Measurements from ENCODE around the gene CXCL12. TPM values are rescaled to one million over a fixed set of nuclear protein-coding genes. Genes with fewer than 3 reads are reported as not detected.

Gene CXCL12
- total RNA-seq, 1 experiment from 2014 or later: 0.47 TPM

GRCh38 chr10:44373341-44373995 lies 11.4 kb downstream of the CXCL12 start:
- H3K9ac ChIP-seq (ENCODE audit: low read length): no peak overlapping the region
- ChIA-PET CTCF (no interaction called here), POLR2A (no interaction called here), RAD21 (ENCODE audit: low non-redundant PET in 1 of 2, low total read pairs in 2 of 2, uncharacterized antibody in 2 of 2, unreplicated experiment in 2 of 2) (no interaction called here)
- H3K9me3 ChIP-seq (ENCODE audit: control insufficient read depth in 1 of 2, insufficient read depth in 1 of 2, low read depth in 1 of 2, low read length in 2 of 2): no peaks in the 10 kb centered on the region
- H3K9me2 ChIP-seq (ENCODE audit: insufficient read depth): no peaks in the 10 kb centered on the region
- DNase-seq (ENCODE audit: low read depth, low spot score): no peak
- H3K4me1 ChIP-seq (ENCODE audit: control insufficient read depth in 1 of 2, insufficient read depth in 2 of 2, low read length in 2 of 2): no peaks in the 10 kb centered on the region
- H3K79me2 ChIP-seq (ENCODE audit: insufficient read depth, low read length): no peaks in the 10 kb centered on the region
- H2AFZ ChIP-seq (ENCODE audit: low read depth, low read length, poor library complexity, severe bottlenecking): no peak overlapping the region
- H3K4me3 ChIP-seq (replicated peaks in 1 of 2; ENCODE audit: low read depth in 1 of 2, low read length in 2 of 2): no peak overlapping the region
- no peaks in the 10 kb centered on the region for H4K20me1 ChIP-seq (ENCODE audit: insufficient read depth)
- no peaks in the 10 kb centered on the region for H3K36me3 ChIP-seq (ENCODE audit: control insufficient read depth in 1 of 2, insufficient read depth in 2 of 2, low read length in 2 of 2)
- no TSS peak for BruUV-seq (replicated peaks)
- no peak overlapping the region for H3K27ac ChIP-seq (ENCODE audit: low read depth, low read length)
- TF ChIP-seq ZFX (IDR thresholded peaks at IDR 0.05) (no peak), YY1 (IDR thresholded peaks at IDR 0.05; ENCODE audit: extremely low read depth, insufficient replicate concordance, low read depth, low read length) (no peak), ELF1 (IDR thresholded peaks at IDR 0.05; ENCODE audit: borderline replicate concordance, low read depth) (no peak), ZNF274 (IDR thresholded peaks at IDR 0.05; ENCODE audit: low read depth, low read length) (no peak), POLR2AphosphoS5 (IDR thresholded peaks at IDR 0.05; ENCODE audit: low read depth, low read length) (no peak), SRF (IDR thresholded peaks at IDR 0.05; ENCODE audit: low read depth) (no peak), SP1 (IDR thresholded peaks at IDR 0.05; ENCODE audit: low read depth) (no peak), SIN3A (IDR thresholded peaks at IDR 0.05; ENCODE audit: low read depth) (no peak), CEBPB (IDR thresholded peaks at IDR 0.05; ENCODE audit: low read depth) (no peak), CBX3 (IDR thresholded peaks at IDR 0.05; ENCODE audit: low read depth) (no peak), JUND (IDR thresholded peaks at IDR 0.05) (no peak), TCF7L2 (IDR thresholded peaks at IDR 0.05; ENCODE audit: borderline replicate concordance, extremely low read depth, insufficient read depth, insufficient read length) (no peak), EZH2phosphoT487 (IDR thresholded peaks at IDR 0.05; ENCODE audit: borderline replicate concordance) (no peak)
- TF ChIP-seq, protein P1, sequence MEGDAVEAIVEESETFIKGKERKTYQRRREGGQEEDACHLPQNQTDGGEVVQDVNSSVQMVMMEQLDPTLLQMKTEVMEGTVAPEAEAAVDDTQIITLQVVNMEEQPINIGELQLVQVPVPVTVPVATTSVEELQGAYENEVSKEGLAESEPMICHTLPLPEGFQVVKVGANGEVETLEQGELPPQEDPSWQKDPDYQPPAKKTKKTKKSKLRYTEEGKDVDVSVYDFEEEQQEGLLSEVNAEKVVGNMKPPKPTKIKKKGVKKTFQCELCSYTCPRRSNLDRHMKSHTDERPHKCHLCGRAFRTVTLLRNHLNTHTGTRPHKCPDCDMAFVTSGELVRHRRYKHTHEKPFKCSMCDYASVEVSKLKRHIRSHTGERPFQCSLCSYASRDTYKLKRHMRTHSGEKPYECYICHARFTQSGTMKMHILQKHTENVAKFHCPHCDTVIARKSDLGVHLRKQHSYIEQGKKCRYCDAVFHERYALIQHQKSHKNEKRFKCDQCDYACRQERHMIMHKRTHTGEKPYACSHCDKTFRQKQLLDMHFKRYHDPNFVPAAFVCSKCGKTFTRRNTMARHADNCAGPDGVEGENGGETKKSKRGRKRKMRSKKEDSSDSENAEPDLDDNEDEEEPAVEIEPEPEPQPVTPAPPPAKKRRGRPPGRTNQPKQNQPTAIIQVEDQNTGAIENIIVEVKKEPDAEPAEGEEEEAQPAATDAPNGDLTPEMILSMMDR (IDR thresholded peaks at IDR 0.05 in 2 of 3, conservative IDR thresholded peaks at IDR 0.05 in 1 of 3; ENCODE audit: borderline replicate concordance in 1 of 3, insufficient read depth in 1 of 3, low read depth in 2 of 3, low read length in 2 of 3): no peak
- TF ChIP-seq, protein P2, sequence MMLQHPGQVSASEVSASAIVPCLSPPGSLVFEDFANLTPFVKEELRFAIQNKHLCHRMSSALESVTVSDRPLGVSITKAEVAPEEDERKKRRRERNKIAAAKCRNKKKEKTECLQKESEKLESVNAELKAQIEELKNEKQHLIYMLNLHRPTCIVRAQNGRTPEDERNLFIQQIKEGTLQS (IDR thresholded peaks at IDR 0.05): no peak
- TF ChIP-seq, protein P3, sequence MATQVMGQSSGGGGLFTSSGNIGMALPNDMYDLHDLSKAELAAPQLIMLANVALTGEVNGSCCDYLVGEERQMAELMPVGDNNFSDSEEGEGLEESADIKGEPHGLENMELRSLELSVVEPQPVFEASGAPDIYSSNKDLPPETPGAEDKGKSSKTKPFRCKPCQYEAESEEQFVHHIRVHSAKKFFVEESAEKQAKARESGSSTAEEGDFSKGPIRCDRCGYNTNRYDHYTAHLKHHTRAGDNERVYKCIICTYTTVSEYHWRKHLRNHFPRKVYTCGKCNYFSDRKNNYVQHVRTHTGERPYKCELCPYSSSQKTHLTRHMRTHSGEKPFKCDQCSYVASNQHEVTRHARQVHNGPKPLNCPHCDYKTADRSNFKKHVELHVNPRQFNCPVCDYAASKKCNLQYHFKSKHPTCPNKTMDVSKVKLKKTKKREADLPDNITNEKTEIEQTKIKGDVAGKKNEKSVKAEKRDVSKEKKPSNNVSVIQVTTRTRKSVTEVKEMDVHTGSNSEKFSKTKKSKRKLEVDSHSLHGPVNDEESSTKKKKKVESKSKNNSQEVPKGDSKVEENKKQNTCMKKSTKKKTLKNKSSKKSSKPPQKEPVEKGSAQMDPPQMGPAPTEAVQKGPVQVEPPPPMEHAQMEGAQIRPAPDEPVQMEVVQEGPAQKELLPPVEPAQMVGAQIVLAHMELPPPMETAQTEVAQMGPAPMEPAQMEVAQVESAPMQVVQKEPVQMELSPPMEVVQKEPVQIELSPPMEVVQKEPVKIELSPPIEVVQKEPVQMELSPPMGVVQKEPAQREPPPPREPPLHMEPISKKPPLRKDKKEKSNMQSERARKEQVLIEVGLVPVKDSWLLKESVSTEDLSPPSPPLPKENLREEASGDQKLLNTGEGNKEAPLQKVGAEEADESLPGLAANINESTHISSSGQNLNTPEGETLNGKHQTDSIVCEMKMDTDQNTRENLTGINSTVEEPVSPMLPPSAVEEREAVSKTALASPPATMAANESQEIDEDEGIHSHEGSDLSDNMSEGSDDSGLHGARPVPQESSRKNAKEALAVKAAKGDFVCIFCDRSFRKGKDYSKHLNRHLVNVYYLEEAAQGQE (IDR thresholded peaks at IDR 0.05; ENCODE audit: low read depth): no peak
- H3K27me3 ChIP-seq (ENCODE audit: insufficient read depth, low read length): peaks cover 21% of the 10 kb centered on the region
- intact Hi-C loops (cut with micrococcal nuclease): no loop called here
- H3K4me2 ChIP-seq (ENCODE audit: low read length): no peak overlapping the region
- no peak for ATAC-seq
